ENCODE data around the gene CKMT2.

- TF ChIP-seq CTCF (IDR thresholded peaks at IDR 0.05; ENCODE audit: insufficient read depth, low read length) (no peak), REST (IDR thresholded peaks at IDR 0.05; ENCODE audit: insufficient replicate concordance, low read depth) (no peak)
Observed at GRCh38 chr5:81242906-81243436, 9.8 kb downstream of the CKMT2 start.

Measured in HL-60 (cell line).